ENCODE results near the gene EIF3J. TPM values are rescaled to one million over a fixed set of nuclear protein-coding genes. Genes with fewer than 3 reads are reported as not detected.

The EIF3J gene
- total and polyA plus RNA-seq, 10 donors, result 23.9 to 65.0 (median 45.6) TPM

- intact Hi-C loops (cut with DNase I; ENCODE audit: low total_unique reads), result no loop called here
- no peak overlapping the region for H3K27ac ChIP-seq
- TF ChIP-seq POLR2A (IDR thresholded peaks at IDR 0.05) (no peak), POLR2AphosphoS5 (IDR thresholded peaks at IDR 0.05) (no peak), CTCF (IDR thresholded peaks at IDR 0.05 in 8 of 11, conservative IDR thresholded peaks at IDR 0.05 in 3 of 11) (no peak)
- WGBS, 5 donors, result 92 to 100% (median 95%) methylated on average over 3 of the region's 3 CpGs
- no peaks in the 10 kb centered on the region for H3K9me3 ChIP-seq
- peaks cover 9 to 27% (median 15%) of the 10 kb centered on the region in 6 donors for H3K4me1 ChIP-seq
- no peaks in the 10 kb centered on the region for H3K27me3 ChIP-seq (replicated peaks in 1 of 7)
- DNase-seq, result no peak
- H3K4me3 ChIP-seq, result no peak overlapping the region
- H3K36me3 ChIP-seq, result peaks cover 0 to 30% (median 1%) of the 10 kb centered on the region in 6 donors
These were observed 4.3 kb upstream of the EIF3J start for GRCh38 chr15:44532689-44533088.

- peaks cover 20 to 51% (median 34%) of the 10 kb centered on the region in 6 donors for H3K4me1 ChIP-seq
- TF ChIP-seq CTCF (IDR thresholded peaks at IDR 0.05 in 8 of 11, conservative IDR thresholded peaks at IDR 0.05 in 3 of 11) (no peak), POLR2A (IDR thresholded peaks at IDR 0.05) (no peak), POLR2AphosphoS5 (IDR thresholded peaks at IDR 0.05) (no peak)
- peak overlapping the region in 1 of 8 donors; percentile 95 for H3K4me3 ChIP-seq
- no peaks in the 10 kb centered on the region for H3K27me3 ChIP-seq (replicated peaks in 1 of 7)
- H3K27ac ChIP-seq, result peak overlapping the region in 2 of 8 donors; percentile 99
- H3K9me3 ChIP-seq, result no peaks in the 10 kb centered on the region
- no peak for DNase-seq
- intact Hi-C loops (cut with DNase I; ENCODE audit: low total_unique reads), result no loop called here
- peaks cover 0 to 45% (median 2%) of the 10 kb centered on the region in 6 donors for H3K36me3 ChIP-seq
- WGBS, 5 donors, result 93 to 97% (median 95%) methylated on average over 8 of the region's 8 CpGs
These were observed 1.9 kb upstream of the EIF3J start for GRCh38 chr15:44535092-44535491.

- WGBS, 5 donors, result 62 to 67% (median 64%) methylated on average over 36 of the region's 36 CpGs
- H3K36me3 ChIP-seq, result peaks cover 0 to 52% (median 2%) of the 10 kb centered on the region in 6 donors
- peak overlapping the region; percentile 73 to 95 (median 87) for H3K4me3 ChIP-seq
- DNase-seq, result peak; percentile 79
- TF ChIP-seq POLR2A (IDR thresholded peaks at IDR 0.05), result no peak
- TF ChIP-seq CTCF (IDR thresholded peaks at IDR 0.05 in 8 of 11, conservative IDR thresholded peaks at IDR 0.05 in 3 of 11), result no peak
- TF ChIP-seq POLR2AphosphoS5 (IDR thresholded peaks at IDR 0.05), result no peak
- intact Hi-C loops (cut with DNase I; ENCODE audit: low total_unique reads), result no loop called here
- H3K4me1 ChIP-seq, result peaks cover 24 to 57% (median 40%) of the 10 kb centered on the region in 6 donors
- peak overlapping the region; percentile 93 to 99 (median 98) for H3K27ac ChIP-seq
- no peaks in the 10 kb centered on the region for H3K9me3 ChIP-seq
- no peaks in the 10 kb centered on the region for H3K27me3 ChIP-seq (replicated peaks in 1 of 7)
These were observed 1.2 kb upstream of the EIF3J start for GRCh38 chr15:44535523-44536301.

GRCh38 chr15:44536302-44536961, 515 bp upstream of the EIF3J start:
- TF ChIP-seq CTCF (IDR thresholded peaks at IDR 0.05 in 8 of 11, conservative IDR thresholded peaks at IDR 0.05 in 3 of 11) (peak in 10 of 11 experiments; percentile 25 to 77 (median 60)), POLR2A (IDR thresholded peaks at IDR 0.05) (peak in 2 of 3 donors; percentile 49 to 56), POLR2AphosphoS5 (IDR thresholded peaks at IDR 0.05) (no peak)
- Histone ChIP-seq H3K9me3 (no peaks in the 10 kb centered on the region), H3K27me3 (replicated peaks in 1 of 7) (no peaks in the 10 kb centered on the region), H3K4me1 (peaks cover 28 to 64% (median 48%) of the 10 kb centered on the region in 6 donors), H3K27ac (peak overlapping the region; percentile 93 to 99 (median 98)), H3K4me3 (peak overlapping the region; percentile 73 to 95 (median 87)), H3K36me3 (peaks cover 0 to 58% (median 2%) of the 10 kb centered on the region in 6 donors)
- peak; percentile 96 for DNase-seq
- 0 to 1% (median 0%) methylated on average over 21 to 45 of the region's 47 CpGs for WGBS, 5 donors
- intact Hi-C loops (cut with DNase I; ENCODE audit: low total_unique reads), result no loop called here
